Measurements from ENCODE around the gene TMEM117. TPM values are rescaled to one million over a fixed set of nuclear protein-coding genes. Genes with fewer than 3 reads are reported as not detected.

The TMEM117 gene
- total RNA-seq, 1 donor from 2014 or later: 12.4 TPM

- Histone ChIP-seq H3K27me3 (ENCODE audit: control insufficient read depth, insufficient read depth, low read length) (no peaks in the 10 kb centered on the region), H3K4me3 (ENCODE audit: low read depth, low read length) (no peak overlapping the region), H3K36me3 (ENCODE audit: control insufficient read depth, insufficient read depth, low read length) (no peaks in the 10 kb centered on the region)
- no peak for TF ChIP-seq CTCF (IDR thresholded peaks at IDR 0.05; ENCODE audit: insufficient read depth, low read length, poor library complexity, severe bottlenecking)
- DNase-seq (ENCODE audit: low read depth): no peak
Measured at GRCh38 chr12:44313188-44313587, 477.3 kb downstream of the TMEM117 start.

- no peak for TF ChIP-seq CTCF (IDR thresholded peaks at IDR 0.05; ENCODE audit: insufficient read depth, low read length, poor library complexity, severe bottlenecking)
- Histone ChIP-seq H3K4me3 (ENCODE audit: low read depth, low read length) (no peak overlapping the region), H3K36me3 (ENCODE audit: control insufficient read depth, insufficient read depth, low read length) (no peaks in the 10 kb centered on the region), H3K27me3 (ENCODE audit: control insufficient read depth, insufficient read depth, low read length) (no peaks in the 10 kb centered on the region)
- no peak for DNase-seq (ENCODE audit: low read depth)
Measured at GRCh38 chr12:44314007-44314500, 478.2 kb downstream of the TMEM117 start.

- DNase-seq (ENCODE audit: low read depth): no peak
- H3K36me3 ChIP-seq (ENCODE audit: control insufficient read depth, insufficient read depth, low read length): no peaks in the 10 kb centered on the region
- peak; percentile 51 for TF ChIP-seq CTCF (IDR thresholded peaks at IDR 0.05; ENCODE audit: insufficient read depth, low read length, poor library complexity, severe bottlenecking)
Measured at GRCh38 chr12:44317651-44318126, 481.8 kb downstream of the TMEM117 start.

GRCh38 chr12:44331269-44331668, 495.4 kb downstream of the TMEM117 start:
- no peak for TF ChIP-seq CTCF (IDR thresholded peaks at IDR 0.05; ENCODE audit: insufficient read depth, low read length, poor library complexity, severe bottlenecking)
- Histone ChIP-seq H3K36me3 (ENCODE audit: control insufficient read depth, insufficient read depth, low read length) (no peaks in the 10 kb centered on the region), H3K27me3 (ENCODE audit: control insufficient read depth, insufficient read depth, low read length) (no peaks in the 10 kb centered on the region), H3K4me3 (ENCODE audit: low read depth, low read length) (no peak overlapping the region)
- DNase-seq (ENCODE audit: low read depth): no peak

More at GRCh38 chr12:44317651-44318126, 481.8 kb downstream of the TMEM117 start:
- Histone ChIP-seq H3K4me3 (ENCODE audit: low read depth, low read length) (no peak overlapping the region), H3K27me3 (ENCODE audit: control insufficient read depth, insufficient read depth, low read length) (no peaks in the 10 kb centered on the region)

- DNase-seq (ENCODE audit: low read depth): no peak
- no peak for TF ChIP-seq CTCF (IDR thresholded peaks at IDR 0.05; ENCODE audit: insufficient read depth, low read length, poor library complexity, severe bottlenecking)
- H3K36me3 ChIP-seq (ENCODE audit: control insufficient read depth, insufficient read depth, low read length): no peaks in the 10 kb centered on the region
- H3K27me3 ChIP-seq (ENCODE audit: control insufficient read depth, insufficient read depth, low read length): no peaks in the 10 kb centered on the region
- H3K4me3 ChIP-seq (ENCODE audit: low read depth, low read length): no peak overlapping the region
Measured at GRCh38 chr12:44334347-44334746, 498.5 kb downstream of the TMEM117 start.

GRCh38 chr12:44335030-44335429, 499.1 kb downstream of the TMEM117 start:
- DNase-seq (ENCODE audit: low read depth): no peak
- Histone ChIP-seq H3K36me3 (ENCODE audit: control insufficient read depth, insufficient read depth, low read length) (no peaks in the 10 kb centered on the region), H3K27me3 (ENCODE audit: control insufficient read depth, insufficient read depth, low read length) (no peaks in the 10 kb centered on the region), H3K4me3 (ENCODE audit: low read depth, low read length) (no peak overlapping the region)
- no peak for TF ChIP-seq CTCF (IDR thresholded peaks at IDR 0.05; ENCODE audit: insufficient read depth, low read length, poor library complexity, severe bottlenecking)

All from kidney epithelial cell (primary cell).